Activated CD4-positive, alpha-beta T cell treated with anti-CD3 and anti-CD28 coated beads for 24 hours (primary cell): ENCODE results near the gene ULK2.
"Not testable (repeated sequence)": the region's sequence is repeated elsewhere in the genome, so short reads cannot be mapped to it uniquely, and the experiment has no call there.

Experiments used
- DNase-seq, 2 donors: peaks; one replicate each; pipeline ENCODE4 v3.0.0-alpha.2; 2020; ENCODE audit warnings: low read depth in 2 of 2

The ULK2 gene

DNA sequence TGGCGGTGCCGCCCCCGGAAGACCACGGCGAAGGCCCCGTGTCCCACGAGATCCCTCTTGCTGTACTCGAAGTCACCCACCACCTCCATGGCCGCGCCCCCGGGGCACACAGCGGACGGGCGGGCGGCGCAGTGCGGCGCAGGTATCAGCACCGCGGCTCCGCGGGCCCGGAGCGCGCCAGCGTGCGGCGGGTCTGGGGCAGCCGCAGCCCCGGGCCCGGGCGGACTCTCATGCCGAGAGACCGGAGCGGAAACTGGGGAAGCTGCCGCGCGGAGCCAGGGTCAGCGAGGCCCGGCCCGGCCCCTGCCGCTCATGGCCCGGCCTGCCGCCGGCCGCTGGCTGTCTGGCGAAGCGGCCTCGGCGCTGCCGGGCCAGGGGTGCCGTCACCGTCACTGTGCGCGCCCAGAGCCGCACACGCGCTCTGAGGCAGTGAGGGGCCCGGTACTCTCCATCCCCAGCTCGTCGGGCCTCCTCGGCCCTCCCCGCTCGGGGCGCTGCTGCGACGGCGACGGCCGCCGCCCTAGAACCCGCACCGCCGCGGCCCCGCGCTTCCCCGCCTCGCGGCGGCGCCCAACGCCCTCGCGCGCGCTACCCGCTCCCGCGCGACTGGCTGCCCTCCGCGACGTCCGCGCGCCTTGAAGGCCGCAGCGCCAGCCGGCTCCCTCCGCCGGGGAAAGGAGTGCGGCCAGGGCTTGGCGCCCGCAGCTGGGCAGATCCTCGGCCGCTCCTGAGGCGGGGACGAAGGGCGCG, at the start of gene ULK2:
Gene ULK2 (minus strand): TSS at position 608 of the 750 bp plus-strand sequence. CDS start 519 bp downstream, at position 89.
- peak; percentile 18 to 25 for DNase-seq

DNA sequence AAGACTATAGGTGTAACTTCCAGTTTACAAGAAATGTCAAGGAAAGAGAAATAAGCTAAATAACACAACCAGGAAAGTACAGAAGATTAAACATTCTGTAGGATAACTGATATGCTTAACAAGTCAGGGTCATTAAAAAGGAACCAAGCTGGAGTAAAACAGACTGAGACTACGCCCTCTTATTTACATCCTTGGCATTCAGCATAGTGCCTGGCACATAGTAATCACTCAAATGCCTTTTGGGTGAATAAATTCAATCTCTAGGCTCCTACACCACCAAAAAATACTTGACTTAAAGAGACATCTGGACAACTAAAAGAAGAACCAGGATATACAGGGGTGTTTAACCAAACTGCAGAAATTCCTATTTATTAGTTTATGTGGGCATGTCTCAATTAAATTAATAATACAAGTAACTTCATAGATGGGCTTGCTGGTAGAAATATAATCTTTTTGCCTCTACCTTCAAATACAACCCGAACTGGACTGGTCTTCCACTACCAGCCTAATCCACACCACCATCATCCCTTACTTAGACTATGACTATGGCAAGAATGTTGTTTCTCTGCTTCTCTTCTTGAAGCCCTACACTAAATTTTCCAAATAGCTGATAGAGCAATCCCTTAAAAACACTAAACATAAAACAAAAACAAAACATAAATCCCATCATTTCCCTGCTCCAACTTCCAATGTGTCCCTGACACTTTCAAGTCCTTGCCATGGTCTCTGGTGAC, 47.7 kb upstream of the ULK2 start:
- DNase-seq, result no peak

DNA sequence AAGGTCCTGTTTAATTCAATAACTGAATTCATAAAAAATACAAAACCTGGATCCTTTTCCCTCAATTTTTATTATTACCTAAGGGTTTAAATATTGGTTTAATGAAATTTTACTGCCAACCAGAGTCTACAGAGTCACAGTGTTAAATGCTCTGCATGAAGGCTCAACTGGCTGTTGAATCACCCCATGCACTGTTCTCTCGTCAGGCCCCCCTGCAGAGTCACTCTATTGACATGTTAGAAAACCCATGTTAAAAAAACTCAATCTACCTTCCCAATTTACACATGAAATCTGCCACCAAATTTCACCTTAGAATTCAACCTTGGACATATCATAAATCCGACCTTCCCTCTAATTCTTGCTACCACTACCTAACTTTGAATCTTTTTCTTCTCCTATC, 43.3 kb upstream of the ULK2 start:
- no peak for DNase-seq

DNA sequence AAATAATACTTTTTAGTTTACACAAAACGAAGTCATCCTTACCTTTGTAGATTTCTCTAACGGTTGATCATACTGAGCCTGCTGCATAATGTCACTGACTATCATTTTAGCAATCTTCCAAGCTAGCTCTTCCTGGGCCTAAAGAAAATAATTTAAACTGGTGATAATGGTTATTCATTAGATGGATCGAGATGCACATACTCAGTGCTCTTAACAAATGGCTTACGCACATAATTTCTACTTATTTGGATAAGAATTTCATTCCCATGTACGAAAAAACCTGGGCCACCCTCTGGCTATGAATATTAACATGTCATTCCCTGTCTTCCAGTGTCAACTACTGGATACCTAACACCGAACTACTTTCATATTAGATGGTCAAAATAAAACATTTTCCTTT, 41.4 kb upstream of the ULK2 start:
- DNase-seq, result no peak

DNA sequence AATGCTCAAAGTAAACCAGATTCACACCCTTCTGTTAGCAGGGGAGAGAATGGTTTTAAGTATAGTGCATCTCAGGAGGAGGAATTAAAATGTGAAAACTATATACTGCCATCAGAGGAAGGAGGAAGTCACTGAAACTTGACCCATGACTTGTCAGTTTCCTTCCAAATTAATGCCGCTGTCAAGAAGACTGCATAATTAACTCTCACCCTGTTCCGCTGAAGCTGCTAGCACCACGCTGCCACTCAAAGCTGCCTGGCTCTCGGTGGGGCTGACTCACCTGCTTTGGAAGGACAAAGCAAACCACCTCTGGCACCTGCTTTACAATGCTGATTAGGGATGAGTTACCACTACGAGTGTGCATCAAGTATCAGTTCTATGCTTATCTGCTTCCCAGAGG, 37.8 kb upstream of the ULK2 start:
- no peak for DNase-seq

DNA sequence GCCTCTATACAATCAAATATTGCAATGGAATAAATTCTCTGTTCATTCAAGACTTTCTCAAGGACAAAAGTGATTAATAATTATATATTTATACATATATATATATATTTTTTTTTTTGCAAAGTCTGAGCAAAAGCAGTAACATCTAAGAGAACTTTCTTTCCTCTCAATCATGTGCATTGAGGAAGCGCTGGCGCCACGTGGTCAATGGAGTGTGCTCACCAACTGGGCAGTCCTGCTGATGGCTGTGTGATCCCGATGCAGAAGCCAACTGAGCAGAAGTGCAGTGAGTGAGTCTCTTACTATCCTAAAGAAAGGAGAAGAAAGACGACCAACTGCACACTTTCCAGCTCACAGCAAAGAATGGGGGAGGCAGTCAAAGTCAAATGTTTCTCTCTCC, 37.2 kb upstream of the ULK2 start:
- no peak for DNase-seq

DNA sequence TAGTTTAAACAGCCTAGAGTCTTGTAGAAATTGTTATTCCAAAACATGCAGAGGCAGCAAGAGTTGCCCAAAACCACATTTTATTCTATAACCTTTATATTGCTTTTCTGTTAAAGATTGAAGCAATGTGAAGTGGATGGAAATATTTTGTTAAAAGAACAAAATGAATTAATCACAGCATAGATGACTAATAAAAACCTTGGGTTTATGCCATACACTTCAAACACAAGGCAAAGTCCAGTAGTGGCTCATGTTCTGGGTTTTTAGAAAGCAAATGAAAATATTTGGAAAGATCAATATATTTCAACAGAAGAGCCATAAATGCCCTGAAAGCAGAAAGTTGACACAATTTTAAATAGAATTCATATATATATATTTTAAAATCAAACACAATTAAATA, 36.7 kb upstream of the ULK2 start:
- DNase-seq, result no peak

DNA sequence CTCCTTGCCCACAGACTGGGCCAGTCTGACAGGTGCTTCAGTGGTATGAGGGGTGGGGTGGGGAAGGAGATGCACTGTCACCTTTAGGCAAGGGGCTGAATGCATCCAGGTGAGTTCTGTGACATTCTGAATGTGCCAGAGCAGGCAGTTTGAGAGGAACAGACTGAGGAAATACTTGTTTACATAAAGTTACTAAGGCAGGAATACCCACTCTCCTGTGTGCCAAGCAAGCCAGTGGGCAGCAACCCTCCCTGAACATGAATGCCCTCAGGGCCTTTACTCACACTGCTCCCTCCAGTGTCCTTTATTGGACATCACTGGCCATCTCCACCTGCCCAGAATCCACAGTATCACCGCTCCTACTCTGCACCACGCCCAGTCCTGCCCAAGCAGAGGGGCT, 33.1 kb upstream of the ULK2 start:
- no peak for DNase-seq

DNA sequence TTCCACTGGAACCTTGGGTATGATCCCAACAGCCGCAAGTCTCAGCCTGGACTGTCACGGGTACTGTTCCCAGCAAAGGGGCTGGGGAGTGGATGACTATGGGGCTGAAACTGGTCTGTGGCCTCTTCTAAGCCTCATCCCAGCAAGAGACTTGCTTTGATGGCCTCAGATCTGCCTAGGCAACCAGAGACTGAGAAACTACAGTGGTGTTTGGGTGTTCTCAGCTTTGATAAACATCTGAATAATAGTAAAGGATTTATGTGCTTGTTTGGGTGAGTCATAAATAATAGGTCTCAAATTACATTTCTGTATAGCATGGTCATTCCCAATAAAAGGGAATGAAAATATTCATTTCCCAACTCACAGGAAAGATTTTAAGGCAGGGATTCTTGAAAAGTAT, 30.2 kb upstream of the ULK2 start:
- DNase-seq, result no peak

DNA sequence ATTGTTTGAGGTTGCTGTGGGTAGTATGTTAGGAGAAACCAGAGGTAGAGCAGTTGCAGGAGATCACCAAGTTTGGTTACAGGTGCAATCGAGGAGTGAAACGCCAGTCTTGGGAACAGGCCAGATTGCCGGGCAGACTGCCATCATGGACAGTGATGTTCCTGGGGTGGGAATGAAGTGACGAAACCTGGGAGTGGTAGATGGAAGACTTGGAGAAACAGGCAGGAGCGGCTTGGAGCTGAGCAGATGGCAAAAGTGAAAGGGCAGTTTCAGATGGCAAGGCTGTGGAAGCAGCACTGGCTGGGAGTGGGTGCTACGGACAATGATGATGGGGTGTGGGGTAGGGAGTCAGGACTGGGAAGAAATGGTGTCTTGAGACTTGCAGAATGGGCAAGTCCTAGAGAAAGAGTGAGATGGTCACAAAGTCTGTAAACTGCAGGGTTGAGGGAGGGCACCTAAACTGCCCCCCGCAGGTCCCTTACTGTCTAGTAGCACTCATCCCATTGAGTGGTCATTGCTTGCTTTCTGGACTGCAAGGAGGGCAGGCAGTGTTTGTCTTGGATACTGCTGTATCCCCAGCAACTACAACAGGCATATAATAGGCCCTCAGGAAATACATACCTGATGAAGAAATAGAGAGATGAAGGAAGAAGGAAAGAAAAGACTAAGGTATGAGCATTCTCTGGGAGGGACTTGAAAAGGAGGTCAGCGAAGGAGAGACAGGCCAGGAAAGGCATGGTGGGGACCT, 29.5 kb upstream of the ULK2 start:
- DNase-seq, result no peak

DNA sequence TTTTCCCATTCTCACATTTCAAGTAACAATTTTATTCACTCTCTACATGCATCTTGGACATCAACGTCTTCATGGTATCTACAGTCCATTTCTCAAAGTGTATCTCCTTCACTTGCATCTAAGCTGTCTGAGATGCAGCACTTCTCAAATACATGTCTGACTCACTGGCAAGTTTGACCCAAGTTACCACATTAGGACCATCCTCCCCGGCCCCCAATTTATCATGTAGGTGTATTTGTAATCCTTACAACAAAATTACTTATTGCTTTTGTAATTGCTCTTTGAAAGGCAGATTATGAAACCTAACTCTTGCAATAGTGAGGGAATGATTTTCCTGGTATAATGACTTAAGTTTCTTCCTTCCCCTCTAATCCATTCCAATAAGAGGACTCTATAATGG, 28.9 kb upstream of the ULK2 start:
- DNase-seq, result no peak

DNA sequence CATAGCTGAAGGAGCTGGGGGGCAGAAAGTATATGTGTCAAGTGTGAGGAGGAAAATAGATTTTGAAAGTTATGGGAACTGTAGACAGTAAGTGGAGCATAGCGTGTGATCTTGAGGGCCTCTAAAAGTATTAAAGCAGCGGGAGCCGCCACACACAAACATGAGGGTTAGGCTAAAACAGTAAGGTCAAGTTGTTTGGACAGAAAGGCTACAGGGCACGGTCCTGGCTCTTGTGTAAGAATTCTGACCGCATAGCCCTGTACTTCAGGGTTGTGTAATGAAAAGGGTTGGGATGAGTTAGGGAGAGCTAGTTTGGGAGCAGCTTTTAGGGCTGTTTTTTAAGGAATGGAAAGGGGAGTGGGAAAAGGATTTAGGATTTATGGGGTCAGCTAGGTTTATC, 22.8 kb upstream of the ULK2 start:
- DNase-seq, result not testable (repeated sequence)

DNA sequence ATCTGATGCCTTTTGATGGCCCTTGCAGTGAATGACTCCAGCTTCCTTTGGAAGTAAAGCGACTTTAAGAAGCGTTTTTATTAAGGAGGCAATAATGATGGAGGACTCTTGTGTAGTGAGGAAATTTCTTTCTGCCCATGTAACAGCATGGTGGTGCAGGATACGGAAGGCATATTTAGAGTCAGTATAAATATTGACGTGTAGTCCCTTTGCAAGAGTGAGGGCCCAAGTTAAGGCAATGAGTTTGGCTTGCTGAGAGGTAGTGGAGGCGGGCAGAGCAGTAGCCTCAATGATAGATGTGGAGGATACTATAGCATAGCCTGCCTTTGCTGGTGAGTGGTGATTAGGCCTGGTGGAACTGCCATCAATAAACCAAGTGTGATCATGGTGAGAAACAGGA, 22.3 kb upstream of the ULK2 start:
- DNase-seq, result not testable (repeated sequence)

DNA sequence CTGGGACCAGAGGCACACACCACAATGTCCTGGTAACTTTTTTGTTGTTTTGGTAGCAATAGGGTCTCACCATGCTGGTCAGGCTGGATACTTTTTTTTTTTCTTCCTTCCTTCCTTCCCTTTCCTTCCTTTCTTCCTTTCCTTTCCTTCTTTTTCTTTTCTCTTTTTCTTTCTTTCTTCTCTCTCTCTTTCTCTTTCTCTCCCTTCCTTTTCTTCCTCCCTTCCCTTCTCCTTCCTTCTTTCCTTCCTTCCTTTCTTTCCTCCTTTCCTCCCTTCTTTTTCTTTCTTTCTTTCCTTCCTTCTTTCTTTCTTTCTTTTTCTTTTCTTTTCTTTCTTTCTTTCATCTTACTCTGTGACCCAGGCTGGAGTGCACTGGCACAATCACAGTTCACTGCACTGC, 18.4 kb upstream of the ULK2 start:
- no peak for DNase-seq

DNA sequence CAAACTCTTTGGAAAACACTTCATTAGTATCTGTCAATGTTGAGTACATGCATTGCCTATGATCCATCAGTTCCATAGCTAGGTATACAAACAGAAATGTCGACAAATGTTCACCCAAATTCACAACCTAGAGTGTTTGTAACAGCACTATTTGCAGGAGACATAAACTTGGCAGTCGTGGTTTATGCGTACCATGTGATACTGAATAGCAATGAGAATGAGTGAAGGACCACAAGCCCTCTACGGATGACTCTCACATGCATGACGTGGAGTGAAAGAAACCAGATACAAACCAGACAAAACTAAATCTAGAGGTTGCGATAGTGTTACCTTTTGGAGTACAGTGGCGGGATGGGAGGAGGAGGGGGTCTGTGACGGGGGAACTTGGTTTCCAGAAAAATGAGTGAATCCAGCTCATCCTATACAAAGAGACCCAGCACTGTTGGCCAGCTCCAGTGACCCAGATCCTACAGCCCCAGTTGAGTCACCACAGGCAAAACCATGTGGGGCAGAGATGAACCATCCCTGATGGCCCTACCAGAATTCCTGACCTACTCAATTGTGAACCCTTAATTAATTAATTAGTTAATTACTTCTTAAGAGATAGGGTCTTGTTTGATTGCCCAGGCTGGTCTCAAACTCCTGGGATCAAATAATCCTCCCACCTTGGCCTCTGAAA, 15.9 kb upstream of the ULK2 start:
- DNase-seq, result no peak

DNA sequence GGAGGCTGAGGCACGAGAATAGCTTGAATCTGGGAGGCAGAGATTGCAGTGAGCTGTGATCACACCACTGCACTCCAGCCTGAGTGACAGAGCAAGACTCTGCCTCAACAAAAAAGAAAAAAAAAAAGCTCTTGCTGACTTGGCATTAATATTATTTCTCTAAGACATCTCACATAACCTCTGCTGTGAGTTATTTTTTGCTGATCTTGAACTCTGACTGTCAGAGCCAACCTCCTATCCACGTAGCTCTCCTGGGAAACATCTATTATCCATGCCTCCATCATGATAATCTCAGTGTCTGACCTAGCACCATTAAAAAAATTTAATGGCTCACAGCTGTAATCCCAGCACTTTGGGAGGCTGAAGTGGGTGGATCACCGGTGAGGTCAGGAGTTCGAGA, 12.7 kb upstream of the ULK2 start:
- DNase-seq, result no peak

DNA sequence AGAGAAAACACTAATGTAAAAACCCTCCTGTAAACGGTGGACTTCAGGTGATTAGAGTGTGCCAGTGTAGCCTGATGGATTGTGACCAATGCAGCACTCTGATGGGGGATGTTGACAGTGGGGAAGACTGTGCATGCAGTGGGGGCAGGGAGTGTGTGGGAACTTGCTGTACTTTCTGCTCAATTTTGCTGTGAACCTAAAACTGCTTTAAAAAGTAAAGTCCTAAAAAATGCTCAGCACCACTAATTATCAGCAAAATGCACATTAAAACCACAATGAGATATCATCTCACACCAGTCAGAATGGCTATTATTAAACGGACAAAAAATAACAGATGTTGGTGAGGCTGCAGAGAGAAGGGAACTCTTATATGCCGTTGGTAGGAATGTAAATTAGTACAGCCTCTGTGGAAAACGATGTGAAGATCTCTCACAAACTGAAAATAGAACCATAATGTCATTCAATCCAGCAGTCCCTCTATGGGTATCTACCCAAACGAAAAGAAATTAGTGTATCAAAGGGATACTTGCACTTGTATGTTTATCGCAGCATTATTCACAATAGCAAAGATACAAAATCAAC, 9.7 kb upstream of the ULK2 start:
- DNase-seq, result no peak

DNA sequence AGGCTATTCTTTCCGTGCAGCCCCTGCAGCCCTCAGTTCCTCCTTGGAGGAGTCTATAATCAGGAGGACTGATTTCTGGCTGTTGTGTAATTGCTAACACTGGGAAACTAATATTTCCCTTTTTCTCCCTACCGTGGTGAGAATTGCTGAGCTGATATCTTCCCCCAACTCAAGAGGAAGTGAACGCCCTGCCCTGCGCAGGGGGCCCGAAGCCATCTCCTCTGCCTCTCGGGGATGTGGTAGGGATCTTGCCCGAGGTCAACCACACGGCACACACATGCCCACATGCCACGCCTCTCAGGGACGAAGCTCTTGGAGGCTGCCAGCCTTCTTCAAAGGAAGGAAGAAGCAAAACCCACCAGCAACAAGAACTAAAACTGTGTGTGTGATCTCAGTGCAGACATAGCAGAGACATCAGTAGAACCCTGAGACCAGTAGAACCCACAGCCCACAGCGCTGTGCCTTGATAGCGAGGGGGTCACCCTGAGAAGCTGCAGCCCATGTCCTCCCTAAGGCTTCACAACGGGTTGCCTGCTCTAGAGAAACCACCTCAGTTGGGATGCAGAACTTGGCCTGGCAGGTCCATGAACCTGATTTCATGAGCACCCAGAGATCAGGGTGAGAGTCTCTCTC, 8.9 kb upstream of the ULK2 start:
- peak in 1 of 2 donors; percentile 3 for DNase-seq

DNA sequence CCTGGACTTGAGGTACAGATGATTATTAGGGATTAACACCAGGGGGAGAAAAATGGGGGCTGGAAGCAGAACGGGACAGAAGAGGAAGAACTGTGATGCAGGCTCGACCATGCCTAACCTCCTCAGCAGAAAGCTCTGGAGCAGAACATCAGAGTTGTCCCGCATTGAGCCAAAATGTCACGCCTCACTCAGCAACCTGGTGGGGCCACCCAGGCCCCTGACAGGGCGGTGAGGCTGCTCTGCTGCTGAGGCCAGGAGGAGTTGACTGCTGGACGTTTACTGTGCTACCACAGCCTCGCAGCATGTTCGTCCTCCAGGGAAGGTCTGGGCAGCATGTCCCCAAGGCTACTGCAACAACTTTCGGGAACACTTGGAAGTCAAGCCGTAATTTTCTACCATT, 6.5 kb upstream of the ULK2 start:
- no peak for DNase-seq

DNA sequence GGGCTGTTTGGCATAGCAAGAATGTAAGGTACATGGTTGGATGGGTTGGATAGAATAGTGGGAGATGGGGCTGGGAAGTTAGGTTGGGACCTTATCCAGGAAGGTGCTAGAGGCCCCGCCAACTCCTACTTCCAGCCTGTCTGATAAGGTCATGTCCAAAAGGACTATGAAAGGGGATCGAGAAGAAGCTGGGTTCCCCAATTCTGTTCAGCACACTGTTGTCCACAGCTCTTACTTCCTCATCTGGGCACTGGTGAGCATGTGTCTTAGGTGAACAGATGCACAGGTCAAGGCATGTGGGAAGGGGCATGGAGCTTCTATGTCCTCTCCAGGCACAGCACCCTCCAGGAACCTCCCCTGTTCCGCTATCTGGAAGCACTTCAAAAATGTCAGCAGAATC, 5.6 kb upstream of the ULK2 start:
- no peak for DNase-seq

DNA sequence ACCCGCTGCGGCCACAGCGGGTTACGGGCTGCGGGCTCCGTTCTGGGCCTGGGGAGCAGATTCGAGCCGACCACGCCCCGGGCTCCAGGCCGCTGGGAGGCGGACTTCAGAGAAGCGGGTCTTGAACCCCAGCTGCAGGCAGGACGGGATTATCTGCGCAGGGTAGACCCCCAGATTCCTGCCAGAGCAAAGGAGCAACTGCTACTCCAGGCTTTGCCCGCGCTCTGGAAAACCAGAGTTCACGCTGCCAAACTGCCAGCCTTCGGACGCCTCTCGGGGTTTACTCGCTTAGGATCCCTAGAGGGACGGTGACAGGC, 301 bp upstream of the ULK2 start:
- no peak for DNase-seq

DNA sequence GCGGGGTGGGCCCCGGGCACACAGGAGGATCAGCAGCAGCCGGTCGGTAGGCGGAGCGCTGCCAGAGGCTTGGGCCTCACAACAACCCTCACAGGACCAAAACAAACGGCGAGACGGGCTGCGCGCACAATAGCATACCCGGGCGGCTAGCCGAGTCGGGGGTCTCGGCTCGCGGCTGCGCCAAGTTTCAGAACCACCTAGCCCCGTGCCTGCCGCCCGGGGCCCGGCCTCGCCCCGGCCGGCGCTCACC, 732 bp downstream of the ULK2 start:
- peak; percentile 16 to 29 for DNase-seq
